GM12878 (cell line): Measurements from ENCODE around the gene CFAP410. TPM values are rescaled to one million over a fixed set of nuclear protein-coding genes. Genes with fewer than 3 reads are reported as not detected.

Experiments
- ATAC-seq: fragments of 200-7000 bp; cut with Tn5 transposase; 3 replicates; pipeline ENCODE4 v1.9.1; 2020; ENCODE audit warnings: mild to moderate bottlenecking, moderate library complexity
- BruUV-seq: library from RNA; stranded (reverse); fragments of 400-500 nt; replicated peaks from 2 replicates; lab custom pipeline; 2021; lab: Mats Ljungman, UMichigan
- CTCF ChIA-PET: fragments of 300-600 bp; sonication (Branson Sonifier 250); formaldehyde crosslinking; extraction: SDS; loops from one replicate; lab custom pipeline; 2021; ENCODE audit warnings: inconsistent platforms; lab: Yijun Ruan, JAX
- POLR2A ChIA-PET: fragments of 350-600 bp; formaldehyde crosslinking; extraction: SDS; loops from one replicate; lab custom pipeline; 2021; ENCODE audit warnings: inconsistent platforms; lab: Charles Lee
- RAD21 ChIA-PET: fragments of 300-600 bp; sonication (Branson Sonifier 250); formaldehyde crosslinking; loops from one replicate; lab custom pipeline; 2023; ENCODE audit warnings: antibody characterized with exemption; ENCODE audit not compliant: unreplicated experiment; lab: Charles Lee
- SMC1A ChIA-PET: fragments of 300-600 bp; sonication (Branson Sonifier 250); formaldehyde crosslinking; loops from one replicate; lab custom pipeline; 2023; ENCODE audit not compliant: unreplicated experiment, uncharacterized antibody; lab: Charles Lee
- DNase-seq: peaks from one replicate; pipeline ENCODE4 v3.0.0-alpha.2; 2011; ENCODE audit warnings: low read depth, low spot score
- FAIRE-seq: peaks from 3 replicates; lab custom pipeline; 2011; peaks lifted over from hg19 to GRCh38; lab: Jason Lieb, UNC
- H2AFZ ChIP-seq: 2 replicates; pipeline ENCODE4 v1.6.0; 2011; ENCODE audit warnings: low read depth, low read length, control low read depth; ENCODE audit not compliant: control insufficient read depth
- H3K27ac ChIP-seq: 2 replicates; pipeline ENCODE4 v1.5.1; 2011; ENCODE audit warnings: control low read depth; ENCODE audit not compliant: control insufficient read depth, insufficient read depth
- H3K27me3 ChIP-seq, 2 experiments: replicated peaks in 1 of 2; 2 replicates each; pipeline versions ENCODE4 v1.6.0 to v1.6.1; 2011; ENCODE audit warnings: low read length in 1 of 2; ENCODE audit not compliant: control insufficient read depth in 2 of 2, insufficient read depth in 2 of 2
- H3K36me3 ChIP-seq, 2 experiments: 2 replicates each; pipeline ENCODE4 v1.5.1; 2011; ENCODE audit warnings: low read length in 1 of 2; ENCODE audit not compliant: control insufficient read depth in 2 of 2, insufficient read depth in 2 of 2
- H3K4me1 ChIP-seq: 2 replicates; pipeline ENCODE4 v1.6.1; 2011; ENCODE audit warnings: mild to moderate bottlenecking, low read length, moderate library complexity, mixed read lengths; ENCODE audit not compliant: control insufficient read depth, insufficient read depth
- H3K4me2 ChIP-seq: 2 replicates; pipeline ENCODE4 v1.6.0; 2011; ENCODE audit warnings: control low read depth; ENCODE audit not compliant: control insufficient read depth, insufficient read depth
- H3K4me3 ChIP-seq: fragments of 200-600 bp; sonication (generic); 2 replicates; pipeline ENCODE4 v1.5.1; 2016
- H3K79me2 ChIP-seq: 2 replicates; pipeline ENCODE4 v1.6.0; 2011; ENCODE audit warnings: low read length; ENCODE audit not compliant: control insufficient read depth, insufficient read depth
- H3K9ac ChIP-seq: 2 replicates; pipeline ENCODE4 v1.8.0; 2011; ENCODE audit warnings: low read length, control low read depth, mixed read lengths; ENCODE audit not compliant: control insufficient read depth, insufficient read depth
- H3K9me3 ChIP-seq: replicated peaks from 3 replicates; pipeline ENCODE4 v1.5.1; 2011; ENCODE audit warnings: mild to moderate bottlenecking, low read length; ENCODE audit not compliant: control insufficient read depth, insufficient read depth
- H4K20me1 ChIP-seq: 2 replicates; pipeline ENCODE4 v1.6.0; 2011; ENCODE audit not compliant: control insufficient read depth, insufficient read depth
- BCLAF1 ChIP-seq: fragments of 450-650 bp; IDR thresholded peaks from 2 replicates; pipeline ENCODE4 v1.6.1; 2017; ENCODE audit warnings: antibody characterized with exemption, mild to moderate bottlenecking, moderate library complexity
- EZH2 ChIP-seq: IDR thresholded peaks from 2 replicates; pipeline ENCODE4 v1.6.1; 2012; ENCODE audit warnings: low read depth, mild to moderate bottlenecking, control low read depth, inconsistent platforms, low read length, borderline replicate concordance; ENCODE audit not compliant: control insufficient read depth
- HDAC6 ChIP-seq: fragments of 200-600 bp; sonication (generic); IDR thresholded peaks from one replicate; pipeline ENCODE4 v1.8.0; 2017; ENCODE audit warnings: antibody characterized with exemption; ENCODE audit not compliant: unreplicated experiment
- PAX5 ChIP-seq: IDR thresholded peaks from 2 replicates; pipeline ENCODE4 v1.6.1; 2011; ENCODE audit warnings: low read depth, low read length, borderline replicate concordance
- PML ChIP-seq: IDR thresholded peaks from 2 replicates; pipeline ENCODE4 v1.6.1; 2012; ENCODE audit warnings: low read length, inconsistent platforms
- POLR2A ChIP-seq: IDR thresholded peaks from 2 replicates; pipeline ENCODE4 v1.6.1; 2011; ENCODE audit warnings: low read depth, mild to moderate bottlenecking, low read length
- POLR2AphosphoS5 ChIP-seq: IDR thresholded peaks from 2 replicates; pipeline ENCODE4 v1.6.1; 2011; ENCODE audit warnings: mild to moderate bottlenecking, low read length, inconsistent platforms
- RB1 ChIP-seq: fragments of 450-650 bp; formaldehyde crosslinking; IDR thresholded peaks from 2 replicates; pipeline ENCODE4 v1.6.1; 2017; ENCODE audit warnings: mild to moderate bottlenecking, borderline replicate concordance
- SIN3A ChIP-seq: IDR thresholded peaks from 2 replicates; pipeline ENCODE4 v1.6.1; 2012; ENCODE audit warnings: low read depth, low read length, improper control_type of control experiment
- SUPT20H ChIP-seq: IDR thresholded peaks from 2 replicates; pipeline ENCODE4 v1.6.1; 2011; ENCODE audit warnings: low read depth, mild to moderate bottlenecking, low read length, moderate library complexity, borderline replicate concordance; ENCODE audit not compliant: control insufficient read depth
- ZNF24 ChIP-seq: fragments of 450-650 bp; IDR thresholded peaks from 2 replicates; pipeline ENCODE4 v1.6.1; 2017; ENCODE audit warnings: antibody characterized with exemption, mild to moderate bottlenecking
- WGBS: methylation state at CpG from one replicate; pipeline ENCODE4 v1.1.6; 2016; ENCODE audit warnings: low lambda C conversion rate; ENCODE audit not compliant: insufficient replicate concordance, insufficient coverage; ENCODE audit errors: missing lambda C conversion rate; 5-methylcytosine and 5-hydroxymethylcytosine counted together
- in situ Hi-C: fragments of 300-500 bp; cut with MboI; formaldehyde crosslinking; loops from 9 replicates; pipeline ENCODE4 v1.14.3; 2018; ENCODE audit warnings: mixed read lengths
- intact Hi-C: fragments of 100-400 bp; cut with micrococcal nuclease; formaldehyde crosslinking; loops from one replicate; pipeline ENCODE4 v1.14.2; 2022; ENCODE audit not compliant: unreplicated experiment
- polyA plus RNA-seq, 11 experiments: library from polyadenylated mRNA; depleted of rRNA in 4 of 11; unstranded in 6 of 11; stranded (reverse) in 5 of 11; fragments of >200 nt; fragmentation: Nextera tagmentation in 4 of 11; fragmentation: Illumina TruSeq in 1 of 11; extraction: Ambion mirVana in 4 of 11; extraction: Trizol in 1 of 11; gene quantifications; 1 replicate in 1 of 11; 2 replicates in 10 of 11; pipeline versions ENCODE4 v1.2.1 to v1.2.3, GENCODE V29; 2011 to 2016; ENCODE audit warnings: inconsistent platforms in 2 of 11, missing spikeins in 2 of 11, low read depth in 1 of 11
- total RNA-seq, 4 experiments: library from RNA; depleted of rRNA in 3 of 4; stranded (reverse); fragments of >200 nt in 3 of 4; fragmentation: Illumina TruSeq in 1 of 4; extraction: Trizol in 1 of 4; gene quantifications; 2 replicates each; pipeline versions ENCODE4 v1.2.1 to v1.2.3, GENCODE V29; 2013 to 2021

CFAP410 gene
- total and polyA plus RNA-seq, 10 of the 15 experiments (the other 5 are each of a cell fraction or from before 2014, with no cell fraction given): 0.14 to 24.8 (median 11.3) TPM

- TF ChIP-seq SUPT20H (no peak), SIN3A (no peak), BCLAF1 (no peak), PML (no peak), ZNF24 (no peak)
Observed at GRCh38 chr21:44334329-44335030, 4.7 kb downstream of the CFAP410 start (continued).

GRCh38 chr21:44333509-44334328, 5.5 kb downstream of the CFAP410 start:
- RAD21 ChIA-PET: no interaction called here
- 82% methylated on average over 45 of the region's 45 CpGs for WGBS
- no peak overlapping the region for H3K27ac ChIP-seq
- no peak for FAIRE-seq
- no peaks in the 10 kb centered on the region for H3K9me3 ChIP-seq
- peaks cover 5% of the 10 kb centered on the region; the same call in 1 of the 2 replicates for H3K4me1 ChIP-seq
- no peak for ATAC-seq
- POLR2A ChIA-PET: no interaction called here
- intact Hi-C loops: no loop called here
- BruUV-seq: no TSS peak
- H3K79me2 ChIP-seq: no peaks in the 10 kb centered on the region
- no peaks in the 10 kb centered on the region for H3K36me3 ChIP-seq
- no peaks in the 10 kb centered on the region for H4K20me1 ChIP-seq
- in situ Hi-C loops: no loop called here
- SMC1A ChIA-PET: no interaction called here
- no peaks in the 10 kb centered on the region for H3K27me3 ChIP-seq
- no peak overlapping the region for H3K4me2 ChIP-seq
- DNase-seq: no peak
- no peak overlapping the region for H3K9ac ChIP-seq
- no peak overlapping the region for H2AFZ ChIP-seq
- TF ChIP-seq POLR2AphosphoS5 (0 out of 2 replicates have a peak, but pooled peaks have one; percentile 31), EZH2 (no peak), HDAC6 (no peak), RB1 (no peak), PAX5 (peak; percentile 12; the same call in 1 of the 2 replicates), POLR2A (peak; percentile 47)
- CTCF ChIA-PET: interaction anchor here (0.9 to 1.1 kb wide), 2 partner anchors 29 to 36 kb away, joined by 3 to 4 read pairs; no protein-coding TSS in a partner anchor
- H3K4me3 ChIP-seq: no peak overlapping the region
